Measurements from ENCODE around the gene FAM229A. TPM values are rescaled to one million over a fixed set of nuclear protein-coding genes. Genes with fewer than 3 reads are reported as not detected.
"Not testable (repeated sequence)": the region's sequence is repeated elsewhere in the genome, so short reads cannot be mapped to it uniquely, and the experiment has no call there.

The FAM229A gene
- total RNA-seq, result 4.2 and 4.4 TPM in 2 replicates

GRCh38 chr1:32362474-32363313 is at the start of gene FAM229A, which contains the start of gene TSSK3:
Gene FAM229A, minus strand, starts transcription at chr1:32362485. Its CDS starts 394 bp downstream, at chr1:32362091.
Gene TSSK3, plus strand, starts transcription at chr1:32362539. Its CDS starts 163 bp downstream, at chr1:32362702.
- Mint-ChIP-seq H3K4me3 (peak within 1 kb of the TSS; percentile 34), H3K27me3 (peaks cover 10% of the 10 kb centered on the region), H3K4me1 (peaks cover 17% of the 10 kb centered on the region), H3K36me3 (ENCODE audit: low read depth) (peaks cover 40% of the 10 kb centered on the region), H3K9me3 (no peaks in the 10 kb centered on the region), H3K27ac (no peak within 1 kb of the TSS)
- intact Hi-C loops (cut with micrococcal nuclease), result no loop called here
- no peak for DNase-seq

- H3K27me3 Mint-ChIP-seq, result peaks cover 16% of the 10 kb centered on the region
- intact Hi-C loops (cut with micrococcal nuclease), result loop anchor here (5.0 kb wide), 1 partner anchor 74 kb away; the partner anchor contains the start of gene MARCKSL1
- H3K27ac Mint-ChIP-seq, result no peak overlapping the region
- DNase-seq, result no peak
- H3K4me1 Mint-ChIP-seq, result peaks cover 3% of the 10 kb centered on the region
- no peak overlapping the region for H3K4me3 Mint-ChIP-seq
- no peaks in the 10 kb centered on the region for H3K9me3 Mint-ChIP-seq
- no peaks in the 10 kb centered on the region for H3K36me3 Mint-ChIP-seq (ENCODE audit: low read depth)
These were observed 49.0 kb upstream of the FAM229A start for GRCh38 chr1:32411261-32411660.

GRCh38 chr1:32406629-32407111 is 44.4 kb upstream of the FAM229A start:
- intact Hi-C loops (cut with micrococcal nuclease), result no loop called here
- no peaks in the 10 kb centered on the region for H3K36me3 Mint-ChIP-seq (ENCODE audit: low read depth)
- no peaks in the 10 kb centered on the region for H3K4me1 Mint-ChIP-seq
- no peak overlapping the region for H3K4me3 Mint-ChIP-seq
- peaks cover 6% of the 10 kb centered on the region for H3K27me3 Mint-ChIP-seq
- DNase-seq, result no peak
- no peak overlapping the region for H3K27ac Mint-ChIP-seq
- H3K9me3 Mint-ChIP-seq, result no peaks in the 10 kb centered on the region

- H3K4me3 Mint-ChIP-seq, result no peak overlapping the region
- H3K27me3 Mint-ChIP-seq, result peaks cover 4% of the 10 kb centered on the region
- H3K4me1 Mint-ChIP-seq, result no peaks in the 10 kb centered on the region
- no peaks in the 10 kb centered on the region for H3K9me3 Mint-ChIP-seq
- H3K27ac Mint-ChIP-seq, result no peak overlapping the region
- DNase-seq, result no peak
- no peaks in the 10 kb centered on the region for H3K36me3 Mint-ChIP-seq (ENCODE audit: low read depth)
- intact Hi-C loops (cut with micrococcal nuclease), result no loop called here
These were observed 43.6 kb upstream of the FAM229A start for GRCh38 chr1:32405672-32406467.

- Mint-ChIP-seq H3K27ac (no peak overlapping the region), H3K36me3 (ENCODE audit: low read depth) (no peaks in the 10 kb centered on the region), H3K9me3 (no peaks in the 10 kb centered on the region), H3K4me3 (no peak overlapping the region), H3K27me3 (peaks cover 5% of the 10 kb centered on the region), H3K4me1 (peaks cover 2% of the 10 kb centered on the region)
- no peak for DNase-seq
- intact Hi-C loops (cut with micrococcal nuclease), result no loop called here
These were observed 42.7 kb upstream of the FAM229A start for GRCh38 chr1:32404946-32405345.

GRCh38 chr1:32400876-32401631 is 38.8 kb upstream of the FAM229A start:
- H3K4me3 Mint-ChIP-seq, result no peak overlapping the region
- no peak overlapping the region for H3K27ac Mint-ChIP-seq
- peaks cover 2% of the 10 kb centered on the region for H3K4me1 Mint-ChIP-seq
- DNase-seq, result peak; percentile 85
- intact Hi-C loops (cut with micrococcal nuclease), result loop anchor here (1.0 kb wide), 1 partner anchor 13 kb away; no protein-coding TSS in a partner anchor
- H3K36me3 Mint-ChIP-seq (ENCODE audit: low read depth), result no peaks in the 10 kb centered on the region
- H3K9me3 Mint-ChIP-seq, result no peaks in the 10 kb centered on the region
- H3K27me3 Mint-ChIP-seq, result peaks cover 6% of the 10 kb centered on the region

GRCh38 chr1:32399843-32400242 is 37.6 kb upstream of the FAM229A start:
- intact Hi-C loops (cut with micrococcal nuclease), result loop anchor here (1.0 kb wide), 1 partner anchor 14 kb away; no protein-coding TSS in a partner anchor
- H3K4me3 Mint-ChIP-seq, result no peak overlapping the region
- H3K27ac Mint-ChIP-seq, result no peak overlapping the region
- DNase-seq, result no peak
- peaks cover 7% of the 10 kb centered on the region for H3K4me1 Mint-ChIP-seq
- H3K27me3 Mint-ChIP-seq, result peaks cover 6% of the 10 kb centered on the region
- H3K36me3 Mint-ChIP-seq (ENCODE audit: low read depth), result no peaks in the 10 kb centered on the region
- H3K9me3 Mint-ChIP-seq, result no peaks in the 10 kb centered on the region

- Mint-ChIP-seq H3K9me3 (no peaks in the 10 kb centered on the region), H3K36me3 (ENCODE audit: low read depth) (peaks cover 3% of the 10 kb centered on the region), H3K27ac (no peak overlapping the region), H3K27me3 (peaks cover 6% of the 10 kb centered on the region), H3K4me3 (no peak overlapping the region), H3K4me1 (peaks cover 15% of the 10 kb centered on the region)
- DNase-seq, result no peak
- intact Hi-C loops (cut with micrococcal nuclease), result no loop called here
These were observed 36.1 kb upstream of the FAM229A start for GRCh38 chr1:32398401-32398800.

- H3K27me3 Mint-ChIP-seq; H3K36me3 Mint-ChIP-seq (ENCODE audit: low read depth); H3K27ac Mint-ChIP-seq; intact Hi-C loops (cut with micrococcal nuclease); DNase-seq; H3K9me3 Mint-ChIP-seq; H3K4me3 Mint-ChIP-seq: not testable (repeated sequence)
- H3K4me1 Mint-ChIP-seq, result peaks cover 23% of the 10 kb centered on the region
These were observed 34.2 kb upstream of the FAM229A start for GRCh38 chr1:32396524-32396923.

GRCh38 chr1:32394890-32395432 is 32.7 kb upstream of the FAM229A start:
- peak overlapping the region; percentile 94 for H3K4me3 Mint-ChIP-seq

GRCh38 chr1:32394141-32394889 is 32.0 kb upstream of the FAM229A start, which contains the start of gene BSDC1:
Gene BSDC1, minus strand, starts transcription at chr1:32394441. Its CDS starts 27 bp downstream, at chr1:32394414.
- H3K36me3 Mint-ChIP-seq (ENCODE audit: low read depth), result peaks cover 7% of the 10 kb centered on the region
- H3K27me3 Mint-ChIP-seq, result peaks cover 4% of the 10 kb centered on the region
- peak within 1 kb of the TSS; percentile 99 for H3K27ac Mint-ChIP-seq
- peak within 1 kb of the TSS; percentile 94 for H3K4me3 Mint-ChIP-seq
- intact Hi-C loops (cut with micrococcal nuclease), result loop anchor here (1.0 to 5.0 kb wide), 4 partner anchors 44 to 172 kb away; partner anchors contain the start of genes EIF3I, MARCKSL1 and TMEM234
- H3K9me3 Mint-ChIP-seq, result no peaks in the 10 kb centered on the region
- peak; percentile 100 for DNase-seq
- peaks cover 21% of the 10 kb centered on the region for H3K4me1 Mint-ChIP-seq

More at GRCh38 chr1:32394890-32395432, 32.7 kb upstream of the FAM229A start:
- DNase-seq, result no peak
- Mint-ChIP-seq H3K4me1 (peaks cover 21% of the 10 kb centered on the region), H3K36me3 (ENCODE audit: low read depth) (peaks cover 7% of the 10 kb centered on the region), H3K9me3 (no peaks in the 10 kb centered on the region), H3K27ac (peak overlapping the region; percentile 99), H3K27me3 (peaks cover 4% of the 10 kb centered on the region)
- intact Hi-C loops (cut with micrococcal nuclease), result loop anchor here (1.0 to 5.0 kb wide), 4 partner anchors 44 to 173 kb away; partner anchors contain the start of genes EIF3I, MARCKSL1 and TMEM234

- intact Hi-C loops (cut with micrococcal nuclease), result loop anchor here (1.0 to 5.0 kb wide), 4 partner anchors 43 to 171 kb away; partner anchors contain the start of genes EIF3I, MARCKSL1 and TMEM234
- no peaks in the 10 kb centered on the region for H3K9me3 Mint-ChIP-seq
- peaks cover 7% of the 10 kb centered on the region for H3K36me3 Mint-ChIP-seq (ENCODE audit: low read depth)
- peak overlapping the region; percentile 94 for H3K4me3 Mint-ChIP-seq
- peak overlapping the region; percentile 99 for H3K27ac Mint-ChIP-seq
- H3K4me1 Mint-ChIP-seq, result peaks cover 21% of the 10 kb centered on the region
- H3K27me3 Mint-ChIP-seq, result peaks cover 4% of the 10 kb centered on the region
- DNase-seq, result no peak
These were observed 31.5 kb upstream of the FAM229A start for GRCh38 chr1:32393832-32394140.

Measured in activated CD4-positive, alpha-beta T cell treated with anti-CD3 and anti-CD28 coated beads, Interleukin-2, amount 10 ng/mL, durations not matched to agents 24 days and 14 days (primary cell).